ENCODE data around the gene EXOC6B.

EXOC6B gene

DNA sequence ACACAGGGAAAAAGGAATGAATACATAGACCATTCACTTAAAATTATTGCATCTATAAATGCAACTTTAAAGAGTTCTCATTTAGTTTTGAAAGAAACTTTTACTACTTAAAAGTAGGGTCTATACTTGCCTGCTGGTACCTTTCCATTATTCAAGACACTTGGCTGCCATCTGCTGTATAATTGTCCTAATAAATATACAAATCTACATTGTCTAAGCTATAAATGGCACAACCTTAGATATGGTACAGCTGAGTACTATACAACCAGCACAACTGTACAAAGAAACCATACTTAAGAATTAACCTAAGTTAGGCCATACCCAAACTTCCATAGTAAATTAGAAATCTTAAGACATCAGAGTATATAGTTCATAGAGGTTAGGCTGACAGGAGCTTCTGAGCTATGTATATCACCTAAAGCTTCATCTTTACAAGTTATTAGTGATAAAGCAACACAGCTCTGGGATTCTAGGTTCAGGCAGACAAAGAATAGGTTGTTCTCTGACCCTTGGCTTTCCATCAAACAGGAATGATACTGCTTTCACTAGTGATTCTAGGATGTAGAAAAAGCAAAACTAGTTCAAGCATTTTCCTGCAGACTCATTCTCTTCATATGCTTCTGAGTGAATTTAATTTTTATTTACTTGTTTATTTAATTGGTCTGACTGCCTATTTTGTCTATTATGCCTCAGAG is 22.1 kb downstream of the EXOC6B start:
- ChIA-PET POLR2A (no interaction called here), CTCF (interaction anchor here (0.6 to 2.0 kb wide), 4 partner anchors 31 to 376 kb away, joined by 3 to 8 read pairs (median 6); no protein-coding TSS in a partner anchor)
- Histone ChIP-seq H3K4me3 (ENCODE audit: low read depth, low read length) (no peak overlapping the region), H3K9me3 (ENCODE audit: control insufficient read depth, insufficient read depth, low read depth, low read length) (no peaks in the 10 kb centered on the region), H3K27ac (ENCODE audit: extremely low read depth, low read depth, low read length) (no peak overlapping the region), H3K36me3 (ENCODE audit: control insufficient read depth in 2 of 2, insufficient read depth in 1 of 2, low read length in 2 of 2) (no peaks in the 10 kb centered on the region), H3K4me1 (ENCODE audit: control insufficient read depth, insufficient read depth, low read length) (no peaks in the 10 kb centered on the region)
- TF ChIP-seq ZIC2 (tag by site-specific recombination; IDR thresholded peaks at IDR 0.05) (no peak), ZNF785 (tag by site-specific recombination; IDR thresholded peaks at IDR 0.05) (no peak), ZNF138 (tag by site-specific recombination; IDR thresholded peaks at IDR 0.05; ENCODE audit: borderline replicate concordance) (no peak), ZNF768 (tag by site-specific recombination; IDR thresholded peaks at IDR 0.05) (no peak), ZNF133 (tag by site-specific recombination; IDR thresholded peaks at IDR 0.05) (no peak), ZEB2 (tag by site-specific recombination; IDR thresholded peaks at IDR 0.05) (no peak)
- TF ChIP-seq, protein P1, sequence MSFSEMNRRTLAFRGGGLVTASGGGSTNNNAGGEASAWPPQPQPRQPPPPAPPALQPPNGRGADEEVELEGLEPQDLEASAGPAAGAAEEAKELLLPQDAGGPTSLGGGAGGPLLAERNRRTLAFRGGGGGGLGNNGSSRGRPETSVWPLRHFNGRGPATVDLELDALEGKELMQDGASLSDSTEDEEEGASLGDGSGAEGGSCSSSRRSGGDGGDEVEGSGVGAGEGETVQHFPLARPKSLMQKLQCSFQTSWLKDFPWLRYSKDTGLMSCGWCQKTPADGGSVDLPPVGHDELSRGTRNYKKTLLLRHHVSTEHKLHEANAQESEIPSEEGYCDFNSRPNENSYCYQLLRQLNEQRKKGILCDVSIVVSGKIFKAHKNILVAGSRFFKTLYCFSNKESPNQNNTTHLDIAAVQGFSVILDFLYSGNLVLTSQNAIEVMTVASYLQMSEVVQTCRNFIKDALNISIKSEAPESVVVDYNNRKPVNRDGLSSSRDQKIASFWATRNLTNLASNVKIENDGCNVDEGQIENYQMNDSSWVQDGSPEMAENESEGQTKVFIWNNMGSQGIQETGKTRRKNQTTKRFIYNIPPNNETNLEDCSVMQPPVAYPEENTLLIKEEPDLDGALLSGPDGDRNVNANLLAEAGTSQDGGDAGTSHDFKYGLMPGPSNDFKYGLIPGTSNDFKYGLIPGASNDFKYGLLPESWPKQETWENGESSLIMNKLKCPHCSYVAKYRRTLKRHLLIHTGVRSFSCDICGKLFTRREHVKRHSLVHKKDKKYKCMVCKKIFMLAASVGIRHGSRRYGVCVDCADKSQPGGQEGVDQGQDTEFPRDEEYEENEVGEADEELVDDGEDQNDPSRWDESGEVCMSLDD (tag by site-specific recombination; IDR thresholded peaks at IDR 0.05), result no peak
- TF ChIP-seq, protein P2, sequence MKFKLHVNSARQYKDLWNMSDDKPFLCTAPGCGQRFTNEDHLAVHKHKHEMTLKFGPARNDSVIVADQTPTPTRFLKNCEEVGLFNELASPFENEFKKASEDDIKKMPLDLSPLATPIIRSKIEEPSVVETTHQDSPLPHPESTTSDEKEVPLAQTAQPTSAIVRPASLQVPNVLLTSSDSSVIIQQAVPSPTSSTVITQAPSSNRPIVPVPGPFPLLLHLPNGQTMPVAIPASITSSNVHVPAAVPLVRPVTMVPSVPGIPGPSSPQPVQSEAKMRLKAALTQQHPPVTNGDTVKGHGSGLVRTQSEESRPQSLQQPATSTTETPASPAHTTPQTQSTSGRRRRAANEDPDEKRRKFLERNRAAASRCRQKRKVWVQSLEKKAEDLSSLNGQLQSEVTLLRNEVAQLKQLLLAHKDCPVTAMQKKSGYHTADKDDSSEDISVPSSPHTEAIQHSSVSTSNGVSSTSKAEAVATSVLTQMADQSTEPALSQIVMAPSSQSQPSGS (tag by site-specific recombination; IDR thresholded peaks at IDR 0.05; ENCODE audit: low read depth), result no peak

DNA sequence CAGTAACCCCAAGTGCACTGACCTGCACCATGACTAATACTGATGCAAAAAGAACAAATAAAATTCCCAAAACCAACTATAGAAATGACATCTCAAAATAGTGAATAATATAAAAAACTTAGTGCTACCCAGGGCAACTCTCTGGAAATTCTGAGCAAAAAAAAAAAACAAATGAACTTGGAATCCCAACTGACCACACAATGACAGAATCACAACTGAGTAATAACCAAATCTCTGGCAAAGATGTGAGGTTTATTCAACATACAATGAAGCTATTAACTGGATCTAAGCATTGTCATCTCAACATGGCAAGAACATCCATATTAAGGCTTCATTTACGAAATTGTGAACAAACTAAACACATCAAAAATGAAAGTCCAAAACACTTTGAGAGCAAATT is 22.7 kb downstream of the EXOC6B start:
- no peak for TF ChIP-seq ZFP69B (tag by site-specific recombination; IDR thresholded peaks at IDR 0.05)
- TF ChIP-seq SCRT1 (tag by site-specific recombination; IDR thresholded peaks at IDR 0.05; ENCODE audit: borderline replicate concordance), result no peak
- no peak for TF ChIP-seq ZNF544 (tag by site-specific recombination; IDR thresholded peaks at IDR 0.05)
- TF ChIP-seq ZNF19 (tag by site-specific recombination; IDR thresholded peaks at IDR 0.05; ENCODE audit: low read depth), result no peak
- TF ChIP-seq, protein P3, sequence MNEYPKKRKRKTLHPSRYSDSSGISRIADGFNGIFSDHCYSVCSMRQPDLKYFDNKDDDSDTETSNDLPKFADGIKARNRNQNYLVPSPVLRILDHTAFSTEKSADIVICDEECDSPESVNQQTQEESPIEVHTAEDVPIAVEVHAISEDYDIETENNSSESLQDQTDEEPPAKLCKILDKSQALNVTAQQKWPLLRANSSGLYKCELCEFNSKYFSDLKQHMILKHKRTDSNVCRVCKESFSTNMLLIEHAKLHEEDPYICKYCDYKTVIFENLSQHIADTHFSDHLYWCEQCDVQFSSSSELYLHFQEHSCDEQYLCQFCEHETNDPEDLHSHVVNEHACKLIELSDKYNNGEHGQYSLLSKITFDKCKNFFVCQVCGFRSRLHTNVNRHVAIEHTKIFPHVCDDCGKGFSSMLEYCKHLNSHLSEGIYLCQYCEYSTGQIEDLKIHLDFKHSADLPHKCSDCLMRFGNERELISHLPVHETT (tag by site-specific recombination; IDR thresholded peaks at IDR 0.05), result no peak
- TF ChIP-seq GLIS2 (tag by site-specific recombination; IDR thresholded peaks at IDR 0.05), result no peak
- no peak for TF ChIP-seq KLF8 (tag by site-specific recombination; IDR thresholded peaks at IDR 0.05)
- no peak for TF ChIP-seq ZNF132 (tag by site-specific recombination; IDR thresholded peaks at IDR 0.05; ENCODE audit: borderline replicate concordance)
- no peak for TF ChIP-seq ZNF501 (tag by site-specific recombination; IDR thresholded peaks at IDR 0.05)
- TF ChIP-seq ZNF140 (tag by site-specific recombination; IDR thresholded peaks at IDR 0.05), result no peak
- no peak for TF ChIP-seq ZNF146 (tag by site-specific recombination; IDR thresholded peaks at IDR 0.05)
- no peak for TF ChIP-seq ZNF121 (tag by site-specific recombination; IDR thresholded peaks at IDR 0.05)
- no peak for TF ChIP-seq BCL11A (tag by site-specific recombination; IDR thresholded peaks at IDR 0.05; ENCODE audit: low read depth)
- TF ChIP-seq ZNF426 (tag by site-specific recombination; IDR thresholded peaks at IDR 0.05), result no peak
- TF ChIP-seq ZSCAN16 (tag by site-specific recombination; IDR thresholded peaks at IDR 0.05), result no peak
- no peak overlapping the region for H3K4me3 ChIP-seq (ENCODE audit: low read depth, low read length)
- no peaks in the 10 kb centered on the region for H3K4me1 ChIP-seq (ENCODE audit: control insufficient read depth, insufficient read depth, low read length)
- ChIA-PET POLR2A (no interaction called here), CTCF (interaction anchor here (0.8 to 2.0 kb wide), 3 partner anchors 30 to 59 kb away, joined by 3 to 8 read pairs (median 7); no protein-coding TSS in a partner anchor)
- no peak overlapping the region for H3K27ac ChIP-seq (ENCODE audit: extremely low read depth, low read depth, low read length)
- H3K9me3 ChIP-seq (ENCODE audit: control insufficient read depth, insufficient read depth, low read depth, low read length), result no peaks in the 10 kb centered on the region
- no peaks in the 10 kb centered on the region for H3K36me3 ChIP-seq (ENCODE audit: control insufficient read depth in 2 of 2, insufficient read depth in 1 of 2, low read length in 2 of 2)
